CMK (cell line): ENCODE data around the gene COL24A1.
"Not testable (repeated sequence)": the region's sequence is repeated elsewhere in the genome, so short reads cannot be mapped to it uniquely, and the experiment has no call there.

ENCODE experiments used
- DNase-seq: peaks from one replicate; pipeline ENCODE4 v3.0.0-alpha.2; 2010; ENCODE audit warnings: low read depth

The COL24A1 gene

GRCh38 chr1:85984636-85985035 lies 171.9 kb downstream of the COL24A1 start:
- DNase-seq: no peak

DNA sequence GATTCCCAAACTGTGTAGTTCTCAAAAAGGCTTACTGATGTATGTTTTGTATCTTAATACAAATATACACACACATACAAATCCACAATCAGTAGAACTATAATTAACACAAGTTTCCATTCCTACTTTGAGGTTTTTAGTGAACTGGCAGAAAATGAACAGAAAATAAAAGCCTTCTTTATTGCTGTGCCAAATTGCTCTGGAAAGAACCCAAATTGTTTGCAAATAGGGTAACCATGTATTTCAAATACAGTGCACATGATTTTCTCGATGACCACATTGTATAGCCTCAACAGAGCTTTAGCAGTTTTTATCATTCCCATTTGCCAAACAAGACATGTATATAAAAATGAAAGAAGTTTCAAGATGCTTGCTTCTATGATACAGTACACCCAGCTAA lies 173.3 kb downstream of the COL24A1 start:
- no peak for DNase-seq

DNA sequence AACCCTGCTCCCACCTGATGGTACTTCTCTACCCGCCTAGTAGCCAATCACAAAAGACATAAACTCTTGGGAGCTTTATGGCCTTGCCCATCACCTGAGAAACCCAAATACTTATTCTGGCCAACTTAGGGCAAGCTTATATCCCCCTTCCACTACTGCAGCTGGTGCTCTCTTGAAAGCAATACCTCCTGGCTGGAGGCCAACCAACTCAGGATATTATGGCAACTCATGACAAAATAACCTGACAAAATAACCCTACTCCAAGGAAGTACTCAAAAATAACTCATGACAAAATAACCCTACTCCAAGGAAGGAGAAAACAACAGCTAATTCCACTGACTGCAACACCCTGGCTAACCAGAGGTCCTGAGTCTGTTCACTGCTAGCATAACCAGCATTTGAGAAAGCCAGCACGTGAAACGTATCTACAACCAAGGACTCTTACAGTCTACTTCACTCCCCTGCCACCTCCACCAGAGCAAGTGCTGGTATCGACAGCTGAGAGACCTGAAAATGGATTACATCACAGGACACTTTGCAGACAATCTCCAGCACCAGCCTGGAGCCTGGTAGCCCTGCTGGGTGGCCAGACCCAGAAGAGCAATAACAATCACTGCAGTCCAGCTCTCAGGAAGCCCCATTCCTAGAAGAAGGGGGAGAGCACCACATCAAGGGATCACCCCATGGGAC lies 179.9 kb downstream of the COL24A1 start:
- DNase-seq: no peak

DNA sequence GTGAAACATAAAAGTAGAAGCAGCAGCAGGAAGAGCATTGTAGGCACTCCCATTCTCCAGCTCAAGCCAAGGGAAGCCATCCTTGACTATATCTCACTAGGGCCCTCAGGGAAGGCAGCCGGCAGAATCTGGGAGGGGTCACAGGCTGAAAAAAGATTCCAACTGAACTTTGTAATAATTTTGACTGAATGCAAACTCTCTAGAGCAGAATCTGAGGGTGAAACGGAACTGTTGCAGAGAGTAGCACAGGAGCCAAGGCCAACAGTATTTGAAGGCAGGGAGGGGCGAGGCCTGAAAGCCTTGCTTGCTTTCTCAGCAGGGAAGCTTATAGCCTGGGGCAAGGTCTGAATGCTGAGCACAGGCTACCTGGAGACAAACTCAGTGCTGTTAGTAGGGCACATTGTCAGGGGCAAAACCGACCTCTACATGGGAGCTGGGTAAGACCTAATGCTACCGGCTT lies 180.6 kb downstream of the COL24A1 start:
- DNase-seq: no peak

GRCh38 chr1:85962457-85962856 lies 194.1 kb downstream of the COL24A1 start:
- no peak for DNase-seq

DNA sequence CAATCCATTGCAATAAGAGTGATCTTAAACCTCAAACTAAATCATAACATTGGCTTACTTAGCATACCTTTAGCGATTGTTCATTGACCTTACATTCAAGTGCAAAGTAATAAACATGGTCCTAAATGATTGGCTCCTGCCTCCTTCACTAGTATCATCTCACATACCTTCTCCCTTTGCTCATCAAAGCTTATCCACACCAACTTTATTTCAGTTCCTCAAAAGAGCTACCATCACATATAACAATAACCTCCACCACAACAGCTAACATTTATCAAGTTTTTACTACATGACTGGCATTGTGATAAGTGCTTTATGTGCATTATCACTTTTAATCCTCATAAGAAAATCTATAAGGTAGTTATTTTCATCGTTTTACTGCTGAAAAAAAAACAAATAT lies 198.8 kb downstream of the COL24A1 start:
- DNase-seq: no peak

- DNase-seq: not testable (repeated sequence)
These were observed 201.4 kb downstream of the COL24A1 start for GRCh38 chr1:85955218-85955617.

DNA sequence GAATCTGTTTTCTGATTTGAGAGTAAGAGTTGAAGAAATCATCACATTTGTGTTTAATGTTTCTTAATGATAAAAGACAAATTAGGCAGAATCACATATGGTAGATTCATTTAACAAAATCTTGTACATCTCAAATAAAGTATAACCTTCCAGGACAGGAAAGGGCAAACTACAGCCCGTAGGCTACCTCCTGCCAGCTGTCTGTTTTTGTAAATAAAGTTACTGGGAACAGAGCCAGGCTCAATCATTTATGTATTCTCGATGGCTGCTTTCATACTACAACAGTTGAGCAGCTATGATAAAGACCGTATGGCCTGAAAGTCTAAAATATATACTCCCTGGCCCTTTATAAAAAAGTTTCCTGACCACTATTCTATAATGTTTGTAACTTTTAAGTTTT lies 204.1 kb downstream of the COL24A1 start:
- DNase-seq: no peak

DNA sequence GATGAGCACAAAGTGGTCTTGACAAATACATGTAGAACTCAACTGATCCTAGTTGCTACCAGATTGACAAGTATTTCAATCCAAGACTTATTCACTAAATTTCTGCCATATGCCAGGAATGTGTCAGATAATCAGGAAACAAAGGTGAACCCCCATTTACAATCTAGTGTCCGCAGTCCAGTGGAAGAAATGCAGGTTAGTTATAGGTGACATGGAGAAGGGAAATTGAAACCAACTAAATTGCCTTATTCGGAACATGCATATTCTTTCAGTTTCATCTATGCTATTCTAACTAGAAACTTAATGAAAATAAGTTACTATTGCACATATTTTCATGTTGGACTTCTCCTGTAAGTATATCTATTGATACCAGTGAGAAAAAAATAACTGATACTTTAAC lies 209.4 kb downstream of the COL24A1 start:
- DNase-seq: no peak

DNA sequence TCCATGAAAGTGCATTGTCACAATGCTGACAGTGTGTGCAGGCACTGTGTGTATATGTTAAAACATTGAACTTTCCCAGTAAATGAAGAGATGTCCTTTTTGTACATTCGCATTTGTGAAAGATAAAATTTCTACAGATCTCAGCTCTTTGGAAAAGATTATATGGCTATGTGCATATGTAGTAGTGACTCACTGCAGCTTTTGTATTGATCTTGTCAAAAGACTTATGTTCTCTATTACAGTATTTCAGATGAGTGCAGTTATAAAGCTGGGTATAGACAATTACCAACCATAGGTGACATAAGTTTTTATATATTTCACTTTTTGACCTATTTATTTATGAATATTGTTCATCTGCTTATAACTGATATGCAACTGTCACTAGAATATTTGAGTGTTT lies 212.6 kb downstream of the COL24A1 start:
- DNase-seq: no peak

DNA sequence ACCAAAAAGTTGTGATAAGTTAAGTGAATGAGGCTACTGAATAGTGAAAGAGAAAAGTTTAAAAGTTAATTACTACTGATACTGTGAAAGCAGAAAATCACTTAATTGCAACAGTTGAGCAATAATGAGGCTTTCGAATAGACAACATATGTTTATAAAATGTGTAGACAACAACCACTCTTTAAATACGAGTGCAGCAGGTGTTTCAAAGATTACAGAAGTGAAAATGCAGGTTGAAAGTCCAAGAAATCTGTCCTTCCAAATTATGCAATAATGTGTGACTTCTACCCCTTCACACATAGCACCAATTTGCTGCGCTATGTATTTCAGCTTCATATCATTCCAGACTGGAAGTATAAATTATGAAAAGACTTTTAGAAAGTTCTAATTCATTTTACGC lies 213.0 kb downstream of the COL24A1 start:
- no peak for DNase-seq

DNA sequence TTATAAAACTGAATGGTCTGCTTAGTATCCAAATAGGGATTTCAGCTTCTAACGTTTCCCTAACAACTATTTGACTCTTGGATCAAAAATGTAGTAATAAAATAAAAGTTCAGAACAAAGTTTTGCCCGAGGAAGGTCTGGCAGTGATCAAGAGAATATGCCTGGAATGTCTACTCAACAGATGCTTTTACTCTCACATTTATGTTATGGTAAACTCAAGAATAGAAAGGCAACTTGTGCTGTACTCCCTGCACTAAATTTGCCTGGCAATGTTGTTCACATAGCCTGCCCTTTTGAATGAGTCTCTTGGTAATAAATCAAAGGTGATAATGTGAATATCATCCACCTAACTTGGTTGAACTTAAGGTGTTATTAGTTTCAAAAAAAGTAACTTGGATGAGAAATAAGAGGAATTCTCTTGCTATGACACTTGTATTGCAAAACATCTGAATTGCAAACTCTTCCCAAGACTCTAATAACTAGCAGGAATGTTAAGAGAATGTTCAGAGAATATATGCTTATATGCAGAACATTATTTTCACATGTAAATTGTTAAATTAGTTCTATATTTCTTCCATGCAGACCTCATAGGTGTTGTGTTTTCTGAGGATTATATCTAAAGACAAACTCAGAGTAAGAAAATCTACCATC lies 215.8 kb downstream of the COL24A1 start:
- DNase-seq: no peak

DNA sequence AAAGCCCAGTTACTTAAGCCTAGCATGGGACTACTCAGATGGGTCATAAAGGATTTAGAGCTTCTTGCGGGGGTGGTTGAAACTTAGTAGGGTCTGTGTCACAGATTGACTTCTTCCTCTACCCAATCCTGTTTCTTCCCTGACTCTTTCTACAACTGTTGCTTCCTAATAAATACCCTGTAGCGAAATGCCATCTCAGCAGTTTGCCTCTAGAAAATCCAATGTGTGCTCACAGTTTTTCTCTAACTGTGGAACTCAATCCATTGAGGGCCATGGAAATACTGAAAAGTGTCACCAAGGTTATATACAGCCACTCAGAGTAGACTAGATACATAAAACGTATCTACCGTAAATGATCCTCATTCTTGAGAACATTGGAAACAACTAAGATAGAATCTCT lies 217.7 kb downstream of the COL24A1 start:
- no peak for DNase-seq

GRCh38 chr1:85936470-85936869 lies 220.1 kb downstream of the COL24A1 start:
- no peak for DNase-seq

DNA sequence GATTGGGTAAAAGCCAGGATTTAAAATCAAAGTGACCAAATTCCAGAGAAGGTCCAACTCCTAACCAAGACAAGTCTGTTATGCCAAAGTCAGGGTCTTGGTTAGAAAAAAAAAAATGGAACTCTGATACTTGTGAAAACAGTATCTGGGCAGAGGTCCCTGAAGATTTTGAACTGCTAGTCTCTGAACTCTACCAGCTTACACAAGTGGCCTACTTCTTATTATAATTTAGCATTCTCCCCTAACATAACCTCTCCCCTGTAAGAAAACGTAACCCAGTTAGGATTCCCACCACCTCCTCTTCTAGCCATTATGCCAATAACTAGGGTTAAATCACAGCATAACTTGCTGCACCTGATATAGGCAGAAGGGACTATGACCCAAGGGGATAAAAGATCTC lies 220.5 kb downstream of the COL24A1 start:
- DNase-seq: no peak

DNA sequence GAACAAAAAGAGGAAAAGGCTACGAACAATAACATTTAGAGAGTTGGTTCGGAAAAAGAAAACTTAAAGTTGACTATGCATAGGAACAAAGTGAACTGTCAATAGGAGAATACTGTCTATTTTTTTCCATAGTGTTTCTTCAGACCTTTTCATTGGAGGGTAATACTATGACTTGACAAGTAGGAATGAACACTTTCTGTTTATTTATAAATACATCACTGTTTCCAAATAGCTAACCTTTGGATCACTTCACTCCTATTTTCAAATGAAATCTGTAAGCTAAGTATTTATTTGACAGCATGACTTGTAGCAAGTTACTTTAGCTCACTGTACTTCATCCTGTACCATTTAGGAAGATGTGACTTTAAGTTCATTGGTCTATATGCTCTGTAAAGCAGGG lies 221.3 kb downstream of the COL24A1 start:
- no peak for DNase-seq

GRCh38 chr1:85934516-85934915 lies 222.1 kb downstream of the COL24A1 start:
- no peak for DNase-seq

- DNase-seq: no peak
These were observed 222.6 kb downstream of the COL24A1 start for GRCh38 chr1:85933961-85934360.

DNA sequence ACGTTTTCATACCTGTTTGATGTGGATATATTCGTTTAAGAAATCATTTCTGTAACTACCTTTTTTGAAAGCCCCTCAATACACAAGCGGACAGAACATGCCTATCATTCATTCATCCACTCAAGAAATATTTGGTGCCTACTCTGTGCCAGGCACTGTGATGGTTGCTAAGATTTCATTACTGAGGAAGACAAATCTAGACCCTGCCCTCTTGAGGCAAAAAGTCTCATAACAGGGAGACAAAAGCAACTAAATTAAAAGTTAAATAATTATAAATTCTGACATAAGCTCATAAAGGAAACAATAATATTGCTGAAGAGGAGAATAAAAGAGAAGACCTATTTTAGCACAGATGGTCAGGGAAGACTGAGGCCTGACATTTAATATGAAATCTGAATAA lies 244.8 kb downstream of the COL24A1 start:
- no peak for DNase-seq

DNA sequence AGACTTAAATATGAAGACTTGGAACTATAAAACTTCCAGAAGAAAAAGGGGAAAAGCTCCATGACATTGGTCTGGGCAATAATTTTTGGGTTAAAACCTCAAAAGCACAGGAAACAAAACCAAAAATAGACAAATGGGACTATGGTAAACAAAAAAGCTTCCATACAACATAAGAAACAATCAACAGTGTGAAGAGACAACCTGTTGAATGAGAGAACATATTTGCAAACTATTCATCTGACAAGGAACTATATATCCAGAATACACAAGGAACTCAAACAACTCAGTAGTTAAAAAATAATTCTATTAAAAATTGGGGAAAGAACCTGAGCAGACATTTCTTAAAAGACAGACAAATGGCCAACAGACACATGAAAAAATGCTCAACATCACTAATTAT lies 255.7 kb downstream of the COL24A1 start:
- DNase-seq: no peak

DNA sequence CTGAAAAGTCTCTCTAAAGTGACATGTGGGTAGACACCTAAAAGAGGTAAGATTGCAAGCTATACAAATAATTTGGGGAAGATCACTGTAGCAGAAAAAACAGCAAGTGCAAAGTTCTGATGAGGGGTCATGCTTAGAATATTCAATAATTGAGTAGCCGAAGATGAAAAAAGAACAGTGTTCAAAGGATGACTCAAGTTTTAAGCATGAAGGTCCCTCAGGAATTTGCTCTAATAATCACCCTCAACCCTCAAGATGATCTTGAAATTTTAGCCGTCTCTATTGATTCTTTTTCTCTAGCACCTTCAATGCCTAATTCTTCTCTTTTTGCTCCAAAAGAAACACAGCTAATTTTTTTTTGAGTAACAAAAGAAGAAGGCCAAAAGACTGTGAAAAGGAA lies 257.7 kb downstream of the COL24A1 start:
- no peak for DNase-seq

DNA sequence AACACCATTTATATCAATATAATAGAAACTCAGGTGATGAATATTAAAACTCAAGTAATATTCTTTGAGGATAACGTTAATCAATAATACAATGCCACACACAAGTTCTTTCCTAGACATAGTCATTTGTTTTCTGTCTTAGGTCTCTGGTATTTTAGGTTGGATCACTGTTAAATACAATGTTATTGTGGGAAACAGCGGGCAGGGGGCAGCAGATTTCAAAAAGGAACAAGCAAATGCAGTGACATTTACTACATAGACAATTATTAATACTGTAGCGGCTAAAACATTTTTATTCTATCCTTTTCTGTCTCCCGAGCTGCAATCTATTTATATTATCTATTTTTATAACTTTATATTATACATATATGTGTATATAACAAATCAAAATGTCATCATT lies 261.9 kb downstream of the COL24A1 start:
- DNase-seq: no peak

DNA sequence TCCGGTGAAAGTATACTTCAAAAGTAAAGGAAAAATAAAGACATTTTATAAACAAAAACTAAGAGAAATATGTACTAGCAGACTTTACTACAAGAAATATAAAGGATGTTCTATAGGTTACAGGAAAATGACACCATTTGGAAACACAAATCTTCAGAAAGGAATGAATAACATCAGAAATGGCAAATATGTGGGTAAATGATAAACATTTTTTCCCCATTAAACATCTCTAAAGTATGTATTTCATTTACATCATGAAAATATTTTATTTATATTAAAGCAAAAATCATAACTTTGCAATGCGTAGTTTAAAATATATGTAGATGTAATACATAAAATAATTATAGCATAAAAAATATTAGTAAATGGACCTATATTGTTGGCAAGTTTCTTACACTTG lies 264.2 kb downstream of the COL24A1 start:
- DNase-seq: no peak

DNA sequence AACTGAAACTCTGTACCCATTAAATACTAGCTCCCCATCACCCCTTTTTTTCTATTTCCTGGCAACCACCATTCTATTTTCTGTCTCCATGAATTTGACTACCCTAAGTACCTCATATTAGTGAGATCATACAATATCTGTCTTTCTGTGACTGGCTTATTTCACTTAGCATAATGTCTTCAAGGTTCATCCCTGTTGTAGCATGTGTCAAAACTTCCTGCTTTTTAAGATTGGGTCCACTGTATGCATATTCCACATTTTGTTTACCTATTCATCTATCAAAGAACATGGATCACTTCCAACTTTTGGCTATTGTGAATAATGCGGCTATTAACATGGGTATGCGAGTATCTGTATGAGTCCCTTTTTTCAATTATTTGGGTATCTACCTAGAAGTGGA lies 266.7 kb downstream of the COL24A1 start:
- DNase-seq: no peak
